WTC11 (cell line): ENCODE measurements around the gene RPRD1B. TPM values are rescaled to one million over a fixed set of nuclear protein-coding genes. Genes with fewer than 3 reads are reported as not detected.

ENCODE experiments used
- ATAC-seq: fragments of 200-7000 bp; cut with Tn5 transposase; 2 replicates; pipeline ENCODE4 v1.10.0; 2021; ENCODE audit warnings: mild to moderate bottlenecking, moderate library complexity
- CTCF ChIA-PET: fragments of 300-600 bp; sonication (Branson Sonifier 250); formaldehyde crosslinking; loops from one replicate; lab custom pipeline; 2021; ENCODE audit warnings: antibody characterized with exemption; lab: Charles Lee
- POLR2A ChIA-PET: fragments of 350-600 bp; sonication (Branson Sonifier 250); formaldehyde crosslinking; loops from one replicate; lab custom pipeline; 2021; ENCODE audit warnings: antibody characterized with exemption; lab: Charles Lee
- DNase-seq: peaks from one replicate; pipeline ENCODE4 v3.0.0; 2021; ENCODE audit warnings: low spot score
- H3K27ac Mint-ChIP-seq: 2 replicates; pipeline ENCODE4 v1.8.0; 2021; ENCODE audit warnings: mixed read lengths
- H3K27me3 Mint-ChIP-seq: 2 replicates; pipeline ENCODE4 v1.8.0; 2021; ENCODE audit warnings: low read depth, mild to moderate bottlenecking, moderate library complexity, mixed read lengths
- H3K36me3 Mint-ChIP-seq: 2 replicates; pipeline ENCODE4 v1.8.0; 2021; ENCODE audit warnings: mixed read lengths
- H3K4me1 Mint-ChIP-seq: 2 replicates; pipeline ENCODE4 v1.8.0; 2022; ENCODE audit warnings: mixed read lengths
- H3K4me3 Mint-ChIP-seq: 2 replicates; pipeline ENCODE4 v1.8.0; 2021; ENCODE audit warnings: mild to moderate bottlenecking, moderate library complexity, mixed read lengths
- H3K9me3 Mint-ChIP-seq: 2 replicates; pipeline ENCODE4 v1.8.0; 2021; ENCODE audit warnings: mixed read lengths
- CREB1 ChIP-seq: sonication (generic); formaldehyde crosslinking; IDR thresholded peaks from 2 replicates; pipeline ENCODE4 v1.8.0; 2023; ENCODE audit warnings: mild to moderate bottlenecking, missing genetic modification reagents
- ELF4 ChIP-seq: sonication (generic); formaldehyde crosslinking; IDR thresholded peaks from 2 replicates; pipeline ENCODE4 v1.8.1; 2022; ENCODE audit warnings: low read depth, mild to moderate bottlenecking, moderate library complexity, missing genetic modification reagents
- EMX1 ChIP-seq: fragments of 250-450 bp; sonication (Bioruptor Pico); IDR thresholded peaks from 2 replicates; pipeline ENCODE4 v1.8.0; 2021; ENCODE audit warnings: mild to moderate bottlenecking
- FOXK1 ChIP-seq: sonication (generic); formaldehyde crosslinking; IDR thresholded peaks from 2 replicates; pipeline ENCODE4 v1.8.0; 2022; ENCODE audit warnings: mild to moderate bottlenecking, moderate library complexity, missing genetic modification reagents
- GABPB1 ChIP-seq: sonication (generic); formaldehyde crosslinking; IDR thresholded peaks from 2 replicates; pipeline ENCODE4 v1.8.1; 2023; ENCODE audit warnings: mild to moderate bottlenecking, missing genetic modification reagents
- HMGA2 ChIP-seq: fragments of 250-450 bp; sonication (Bioruptor Pico); IDR thresholded peaks from 2 replicates; pipeline ENCODE4 v1.4.0; 2021; ENCODE audit warnings: mild to moderate bottlenecking, moderate library complexity
- MYBL2 ChIP-seq: sonication (generic); formaldehyde crosslinking; IDR thresholded peaks from 2 replicates; pipeline ENCODE4 v1.8.1; 2023; ENCODE audit warnings: mild to moderate bottlenecking, moderate library complexity, missing genetic modification reagents
- NR3C1 ChIP-seq: sonication (generic); formaldehyde crosslinking; conservative IDR thresholded peaks from 2 replicates; pipeline ENCODE4 v1.8.1; 2023; ENCODE audit warnings: low read depth, mild to moderate bottlenecking, missing genetic modification reagents
- PRRX2 ChIP-seq: fragments of 250-450 bp; sonication (Bioruptor Pico); IDR thresholded peaks from 2 replicates; pipeline ENCODE4 v1.8.0; 2021; ENCODE audit warnings: mild to moderate bottlenecking
- total RNA-seq: library from RNA; stranded (reverse); gene quantifications from 3 replicates; pipeline ENCODE4 v1.2.3, GENCODE V29; 2021
- TF ChIP-seq, protein P1 (sequence below): sonication (generic); formaldehyde crosslinking; IDR thresholded peaks from 2 replicates; pipeline ENCODE4 v1.8.1; 2023; ENCODE audit warnings: mild to moderate bottlenecking, missing genetic modification reagents, moderate library complexity
- TF ChIP-seq, protein P2 (sequence below): sonication (generic); formaldehyde crosslinking; IDR thresholded peaks from 2 replicates; pipeline ENCODE4 v1.8.1; 2022; ENCODE audit warnings: low read depth, missing genetic modification reagents, borderline replicate concordance
- TF ChIP-seq, protein P3 (sequence below): sonication (generic); formaldehyde crosslinking; IDR thresholded peaks from 2 replicates; pipeline ENCODE4 v1.8.0; 2023; ENCODE audit warnings: mild to moderate bottlenecking, missing genetic modification reagents
- TF ChIP-seq, protein P4 (sequence below): sonication (generic); formaldehyde crosslinking; IDR thresholded peaks from 2 replicates; pipeline ENCODE4 v1.8.1; 2023; ENCODE audit warnings: mild to moderate bottlenecking, missing genetic modification reagents, borderline replicate concordance

Gene RPRD1B
- total RNA-seq, 1 experiment from 2014 or later: 21.4 TPM

DNA sequence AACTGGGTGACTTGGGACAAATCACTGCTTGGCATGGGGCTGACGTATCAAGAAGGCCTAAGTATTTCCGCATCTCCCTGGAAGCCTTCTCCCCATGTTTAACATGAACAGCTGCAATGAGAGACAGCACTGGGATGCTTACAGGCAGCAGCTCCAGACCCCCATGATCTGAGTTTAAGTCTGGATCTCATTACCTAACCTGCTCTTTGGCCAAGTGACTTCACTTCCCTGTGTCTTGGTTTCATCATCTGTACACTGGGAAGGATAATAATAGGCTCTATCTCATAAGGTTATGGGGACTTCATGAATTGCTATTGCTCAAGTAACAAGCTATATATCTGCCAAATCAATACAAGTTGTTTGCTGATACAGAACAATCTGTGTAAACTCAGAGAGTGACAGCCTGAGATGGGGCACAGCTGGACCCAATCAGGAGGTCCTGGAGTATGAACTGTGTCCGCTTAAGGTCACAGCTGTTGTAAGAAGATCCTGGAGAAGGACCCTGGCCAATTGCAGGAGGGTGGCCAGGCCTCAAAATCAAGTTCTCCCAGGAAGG is 75.5 kb downstream of the RPRD1B start (continued):
- TF ChIP-seq, protein P1, sequence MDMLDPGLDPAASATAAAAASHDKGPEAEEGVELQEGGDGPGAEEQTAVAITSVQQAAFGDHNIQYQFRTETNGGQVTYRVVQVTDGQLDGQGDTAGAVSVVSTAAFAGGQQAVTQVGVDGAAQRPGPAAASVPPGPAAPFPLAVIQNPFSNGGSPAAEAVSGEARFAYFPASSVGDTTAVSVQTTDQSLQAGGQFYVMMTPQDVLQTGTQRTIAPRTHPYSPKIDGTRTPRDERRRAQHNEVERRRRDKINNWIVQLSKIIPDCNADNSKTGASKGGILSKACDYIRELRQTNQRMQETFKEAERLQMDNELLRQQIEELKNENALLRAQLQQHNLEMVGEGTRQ (CRISPR knock-in tag): no peak

DNA sequence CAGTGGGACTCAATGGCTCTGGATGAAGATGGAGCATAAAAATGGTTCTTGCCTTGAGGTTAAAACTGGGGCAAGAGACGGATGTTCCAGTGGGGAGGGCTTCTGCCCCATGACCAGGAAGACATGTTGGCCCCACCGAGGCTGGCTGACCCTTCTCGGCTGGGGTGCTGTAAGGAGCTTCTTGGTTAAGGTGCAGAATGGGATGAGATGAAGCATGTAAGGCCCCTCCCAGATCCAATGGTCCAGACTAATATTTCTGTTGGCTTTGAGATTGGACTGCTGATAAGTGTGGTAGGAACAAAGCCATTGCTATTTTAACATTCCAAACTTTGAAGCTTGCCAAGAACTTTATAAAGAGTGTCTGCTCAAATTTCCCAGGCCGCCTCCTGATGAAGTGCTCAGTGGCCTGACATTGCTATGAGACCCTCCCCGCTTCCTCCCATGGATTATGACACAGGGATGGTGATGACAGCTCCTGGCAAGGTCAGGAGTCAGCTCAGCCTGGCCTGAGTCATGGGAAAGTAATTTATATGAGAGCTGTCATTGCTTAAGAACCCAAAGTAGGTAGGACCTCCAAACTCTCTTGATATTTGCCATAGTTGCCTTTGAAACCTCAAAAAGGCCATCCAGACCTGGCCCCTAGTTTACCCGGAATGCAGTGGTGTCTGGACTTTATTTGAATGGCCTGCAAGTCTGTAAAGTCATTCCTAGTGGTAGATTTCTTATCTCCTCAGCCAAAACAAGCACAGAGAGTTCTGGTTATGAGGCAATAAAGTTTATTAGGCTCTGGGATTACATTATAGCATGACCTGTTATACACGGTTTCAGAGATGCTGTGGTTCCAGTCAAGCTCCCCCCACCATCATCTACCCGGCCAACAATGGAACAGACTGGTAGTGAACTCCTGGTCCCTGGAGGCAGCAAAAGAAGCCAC is 76.3 kb downstream of the RPRD1B start:
- Mint-ChIP-seq H3K4me3 (no peak overlapping the region), H3K27ac (no peak overlapping the region), H3K9me3 (no peaks in the 10 kb centered on the region), H3K27me3 (no peaks in the 10 kb centered on the region), H3K4me1 (peaks cover 3% of the 10 kb centered on the region; the same call in 1 of the 2 replicates), H3K36me3 (no peaks in the 10 kb centered on the region)
- ChIA-PET POLR2A (no interaction called here), CTCF (interaction anchor here (0.7 to 2.7 kb wide), 4 partner anchors 36 to 212 kb away, joined by 3 to 15 read pairs (median 5); no protein-coding TSS in a partner anchor)
- TF ChIP-seq, protein P2, sequence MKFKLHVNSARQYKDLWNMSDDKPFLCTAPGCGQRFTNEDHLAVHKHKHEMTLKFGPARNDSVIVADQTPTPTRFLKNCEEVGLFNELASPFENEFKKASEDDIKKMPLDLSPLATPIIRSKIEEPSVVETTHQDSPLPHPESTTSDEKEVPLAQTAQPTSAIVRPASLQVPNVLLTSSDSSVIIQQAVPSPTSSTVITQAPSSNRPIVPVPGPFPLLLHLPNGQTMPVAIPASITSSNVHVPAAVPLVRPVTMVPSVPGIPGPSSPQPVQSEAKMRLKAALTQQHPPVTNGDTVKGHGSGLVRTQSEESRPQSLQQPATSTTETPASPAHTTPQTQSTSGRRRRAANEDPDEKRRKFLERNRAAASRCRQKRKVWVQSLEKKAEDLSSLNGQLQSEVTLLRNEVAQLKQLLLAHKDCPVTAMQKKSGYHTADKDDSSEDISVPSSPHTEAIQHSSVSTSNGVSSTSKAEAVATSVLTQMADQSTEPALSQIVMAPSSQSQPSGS (CRISPR knock-in tag): no peak
- no peak for TF ChIP-seq FOXK1 (CRISPR knock-in tag)
- no peak for TF ChIP-seq CREB1 (CRISPR knock-in tag)
- no peak for TF ChIP-seq NR3C1
- TF ChIP-seq, protein P3, sequence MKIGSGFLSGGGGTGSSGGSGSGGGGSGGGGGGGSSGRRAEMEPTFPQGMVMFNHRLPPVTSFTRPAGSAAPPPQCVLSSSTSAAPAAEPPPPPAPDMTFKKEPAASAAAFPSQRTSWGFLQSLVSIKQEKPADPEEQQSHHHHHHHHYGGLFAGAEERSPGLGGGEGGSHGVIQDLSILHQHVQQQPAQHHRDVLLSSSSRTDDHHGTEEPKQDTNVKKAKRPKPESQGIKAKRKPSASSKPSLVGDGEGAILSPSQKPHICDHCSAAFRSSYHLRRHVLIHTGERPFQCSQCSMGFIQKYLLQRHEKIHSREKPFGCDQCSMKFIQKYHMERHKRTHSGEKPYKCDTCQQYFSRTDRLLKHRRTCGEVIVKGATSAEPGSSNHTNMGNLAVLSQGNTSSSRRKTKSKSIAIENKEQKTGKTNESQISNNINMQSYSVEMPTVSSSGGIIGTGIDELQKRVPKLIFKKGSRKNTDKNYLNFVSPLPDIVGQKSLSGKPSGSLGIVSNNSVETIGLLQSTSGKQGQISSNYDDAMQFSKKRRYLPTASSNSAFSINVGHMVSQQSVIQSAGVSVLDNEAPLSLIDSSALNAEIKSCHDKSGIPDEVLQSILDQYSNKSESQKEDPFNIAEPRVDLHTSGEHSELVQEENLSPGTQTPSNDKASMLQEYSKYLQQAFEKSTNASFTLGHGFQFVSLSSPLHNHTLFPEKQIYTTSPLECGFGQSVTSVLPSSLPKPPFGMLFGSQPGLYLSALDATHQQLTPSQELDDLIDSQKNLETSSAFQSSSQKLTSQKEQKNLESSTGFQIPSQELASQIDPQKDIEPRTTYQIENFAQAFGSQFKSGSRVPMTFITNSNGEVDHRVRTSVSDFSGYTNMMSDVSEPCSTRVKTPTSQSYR (CRISPR knock-in tag): no peak
- no peak for TF ChIP-seq MYBL2 (CRISPR knock-in tag)
- no peak for TF ChIP-seq PRRX2 (CRISPR knock-in tag)
- no peak for TF ChIP-seq EMX1 (CRISPR knock-in tag)
- peak; percentile 82 for TF ChIP-seq GABPB1 (CRISPR knock-in tag)
- DNase-seq (no peak), ATAC-seq (no peak)

DNA sequence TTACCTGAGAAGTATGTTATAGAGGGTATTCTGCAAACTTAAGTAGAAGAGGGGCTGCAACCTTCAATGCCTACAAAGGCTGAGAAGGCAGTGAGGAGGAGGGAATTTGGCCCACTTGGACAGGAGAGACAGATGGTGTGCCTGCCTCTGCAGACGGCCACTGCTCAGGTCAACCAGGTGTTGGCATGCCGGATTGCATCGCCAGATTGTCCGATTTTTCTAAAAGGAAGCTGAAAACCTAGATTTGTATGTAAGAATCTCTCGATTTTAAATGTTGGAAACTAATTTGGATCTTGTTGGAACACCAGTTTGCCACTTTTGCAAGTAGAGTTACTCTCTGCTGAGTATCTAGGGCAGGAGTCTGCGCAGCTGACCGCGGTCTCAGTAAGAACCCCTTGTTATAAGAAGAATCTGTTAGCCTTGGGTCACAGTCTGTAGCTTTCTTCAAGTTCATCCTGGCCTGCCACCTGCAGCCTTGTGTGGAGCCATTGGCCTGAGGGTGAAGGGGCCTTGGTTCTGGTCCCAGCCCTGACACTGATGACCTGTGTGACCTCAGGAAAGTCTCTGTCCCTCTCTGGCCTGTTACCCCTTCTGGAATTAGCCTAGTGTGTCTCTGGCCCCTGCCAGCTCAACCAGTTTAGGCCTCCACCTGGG is 77.1 kb downstream of the RPRD1B start:
- Mint-ChIP-seq H3K27ac (no peak overlapping the region), H3K9me3 (no peaks in the 10 kb centered on the region), H3K4me3 (no peak overlapping the region), H3K36me3 (no peaks in the 10 kb centered on the region), H3K27me3 (no peaks in the 10 kb centered on the region), H3K4me1 (peaks cover 3% of the 10 kb centered on the region; the same call in 1 of the 2 replicates)
- ATAC-seq (no peak), DNase-seq (no peak)
- ChIA-PET POLR2A (interaction anchor here (0.7 kb wide), 1 partner anchor 714 kb away, joined by 5 read pairs; no protein-coding TSS in a partner anchor), CTCF (interaction anchor here (0.7 to 2.7 kb wide), 6 partner anchors 37 to 194 kb away, joined by 3 to 15 read pairs (median 3); no protein-coding TSS in a partner anchor)
- TF ChIP-seq ELF4 (CRISPR knock-in tag) (no peak), HMGA2 (CRISPR knock-in tag) (no peak)
- TF ChIP-seq, protein P4, sequence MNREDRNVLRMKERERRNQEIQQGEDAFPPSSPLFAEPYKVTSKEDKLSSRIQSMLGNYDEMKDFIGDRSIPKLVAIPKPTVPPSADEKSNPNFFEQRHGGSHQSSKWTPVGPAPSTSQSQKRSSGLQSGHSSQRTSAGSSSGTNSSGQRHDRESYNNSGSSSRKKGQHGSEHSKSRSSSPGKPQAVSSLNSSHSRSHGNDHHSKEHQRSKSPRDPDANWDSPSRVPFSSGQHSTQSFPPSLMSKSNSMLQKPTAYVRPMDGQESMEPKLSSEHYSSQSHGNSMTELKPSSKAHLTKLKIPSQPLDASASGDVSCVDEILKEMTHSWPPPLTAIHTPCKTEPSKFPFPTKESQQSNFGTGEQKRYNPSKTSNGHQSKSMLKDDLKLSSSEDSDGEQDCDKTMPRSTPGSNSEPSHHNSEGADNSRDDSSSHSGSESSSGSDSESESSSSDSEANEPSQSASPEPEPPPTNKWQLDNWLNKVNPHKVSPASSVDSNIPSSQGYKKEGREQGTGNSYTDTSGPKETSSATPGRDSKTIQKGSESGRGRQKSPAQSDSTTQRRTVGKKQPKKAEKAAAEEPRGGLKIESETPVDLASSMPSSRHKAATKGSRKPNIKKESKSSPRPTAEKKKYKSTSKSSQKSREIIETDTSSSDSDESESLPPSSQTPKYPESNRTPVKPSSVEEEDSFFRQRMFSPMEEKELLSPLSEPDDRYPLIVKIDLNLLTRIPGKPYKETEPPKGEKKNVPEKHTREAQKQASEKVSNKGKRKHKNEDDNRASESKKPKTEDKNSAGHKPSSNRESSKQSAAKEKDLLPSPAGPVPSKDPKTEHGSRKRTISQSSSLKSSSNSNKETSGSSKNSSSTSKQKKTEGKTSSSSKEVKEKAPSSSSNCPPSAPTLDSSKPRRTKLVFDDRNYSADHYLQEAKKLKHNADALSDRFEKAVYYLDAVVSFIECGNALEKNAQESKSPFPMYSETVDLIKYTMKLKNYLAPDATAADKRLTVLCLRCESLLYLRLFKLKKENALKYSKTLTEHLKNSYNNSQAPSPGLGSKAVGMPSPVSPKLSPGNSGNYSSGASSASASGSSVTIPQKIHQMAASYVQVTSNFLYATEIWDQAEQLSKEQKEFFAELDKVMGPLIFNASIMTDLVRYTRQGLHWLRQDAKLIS (CRISPR knock-in tag): no peak
